HepG2 (cell line): Measurements from ENCODE around the gene ODC1. TPM values are rescaled to one million over a fixed set of nuclear protein-coding genes. Genes with fewer than 3 reads are reported as not detected.

Source experiments
- ELK4 ChIP-seq: sonication (generic); formaldehyde crosslinking; IDR thresholded peaks from 2 replicates; pipeline ENCODE4 v1.9.0; 2021; ENCODE audit warnings: missing genetic modification reagents, borderline replicate concordance
- FOXC1 ChIP-seq: sonication (generic); formaldehyde crosslinking; IDR thresholded peaks from 2 replicates; pipeline ENCODE4 v1.8.0; 2022; ENCODE audit warnings: mild to moderate bottlenecking, missing genetic modification reagents, borderline replicate concordance
- HOXA9 ChIP-seq: sonication (generic); formaldehyde crosslinking; IDR thresholded peaks from 2 replicates; pipeline ENCODE4 v1.8.1; 2022; ENCODE audit warnings: missing genetic modification reagents, mild to moderate bottlenecking, moderate library complexity, borderline replicate concordance
- MAFF ChIP-seq: IDR thresholded peaks from 2 replicates; pipeline ENCODE4 v1.6.1; 2011; ENCODE audit warnings: low read depth, low read length, improper control_type of control experiment
- MAZ ChIP-seq, 2 experiments: sonication (generic) in 1 of 2; formaldehyde crosslinking in 1 of 2; IDR thresholded peaks; 2 replicates each; pipeline versions ENCODE4 v1.5.0 to v1.6.1; 2012 to 2020; ENCODE audit warnings: low read depth in 2 of 2, mild to moderate bottlenecking in 2 of 2, borderline replicate concordance in 1 of 2, improper control_type of control experiment in 1 of 2, low read length in 1 of 2, missing genetic modification reagents in 1 of 2, moderate library complexity in 1 of 2
- MEIS1 ChIP-seq: sonication (generic); formaldehyde crosslinking; IDR thresholded peaks from 2 replicates; pipeline ENCODE4 v1.9.0; 2021; ENCODE audit warnings: mild to moderate bottlenecking, missing genetic modification reagents, moderate library complexity, borderline replicate concordance
- MTF2 ChIP-seq: sonication (generic); formaldehyde crosslinking; IDR thresholded peaks from 2 replicates; pipeline ENCODE4 v1.5.0; 2020; ENCODE audit warnings: missing genetic modification reagents, borderline replicate concordance
- POLR2AphosphoS5 ChIP-seq: IDR thresholded peaks from 2 replicates; pipeline ENCODE4 v1.6.1; 2012; ENCODE audit warnings: low read depth, low read length
- RFX1 ChIP-seq: fragments of 450-650 bp; IDR thresholded peaks from 2 replicates; pipeline ENCODE4 v1.6.1; 2017
- RORA ChIP-seq: sonication (generic); formaldehyde crosslinking; IDR thresholded peaks from 2 replicates; pipeline ENCODE4 v1.5.0; 2020; ENCODE audit warnings: mild to moderate bottlenecking, missing genetic modification reagents, moderate library complexity
- SP4 ChIP-seq: sonication (generic); formaldehyde crosslinking; IDR thresholded peaks from 2 replicates; pipeline ENCODE4 v1.8.1; 2023; ENCODE audit warnings: mild to moderate bottlenecking, missing genetic modification reagents
- TBX2 ChIP-seq: sonication (generic); formaldehyde crosslinking; IDR thresholded peaks from 2 replicates; pipeline ENCODE4 v1.5.0; 2020; ENCODE audit warnings: missing genetic modification reagents, mild to moderate bottlenecking, borderline replicate concordance
- THAP7 ChIP-seq: sonication (generic); formaldehyde crosslinking; IDR thresholded peaks from 2 replicates; pipeline ENCODE4 v1.8.1; 2023; ENCODE audit warnings: mild to moderate bottlenecking, missing genetic modification reagents
- THRA ChIP-seq: sonication (generic); formaldehyde crosslinking; IDR thresholded peaks from 2 replicates; pipeline ENCODE4 v1.4.0; 2020; ENCODE audit warnings: missing genetic modification reagents, borderline replicate concordance
- TP53 ChIP-seq: sonication (generic); formaldehyde crosslinking; conservative IDR thresholded peaks from 2 replicates; pipeline ENCODE4 v1.4.0; 2020; ENCODE audit warnings: missing genetic modification reagents
- ZBTB1 ChIP-seq: sonication (generic); formaldehyde crosslinking; IDR thresholded peaks from 2 replicates; pipeline ENCODE4 v1.4.0; 2020; ENCODE audit warnings: missing genetic modification reagents, borderline replicate concordance
- ZBTB39 ChIP-seq: sonication (generic); formaldehyde crosslinking; IDR thresholded peaks from 2 replicates; pipeline ENCODE4 v1.5.0; 2020; ENCODE audit warnings: missing genetic modification reagents
- ZMAT3 ChIP-seq: sonication (generic); formaldehyde crosslinking; conservative IDR thresholded peaks from 2 replicates; pipeline ENCODE4 v1.7.0; 2021; ENCODE audit warnings: missing genetic modification reagents
- ZNF101 ChIP-seq: sonication (generic); formaldehyde crosslinking; IDR thresholded peaks from 2 replicates; pipeline ENCODE4 v1.4.0; 2020; ENCODE audit warnings: mild to moderate bottlenecking, low read depth, missing genetic modification reagents, borderline replicate concordance
- ZNF121 ChIP-seq: sonication (generic); formaldehyde crosslinking; IDR thresholded peaks from 2 replicates; pipeline ENCODE4 v1.5.0; 2020; ENCODE audit warnings: mild to moderate bottlenecking, missing genetic modification reagents
- ZNF337 ChIP-seq: sonication (generic); formaldehyde crosslinking; IDR thresholded peaks from 2 replicates; pipeline ENCODE4 v1.5.1; 2020; ENCODE audit warnings: missing genetic modification reagents, low read depth, mild to moderate bottlenecking, borderline replicate concordance
- ZNF367 ChIP-seq: sonication (generic); formaldehyde crosslinking; IDR thresholded peaks from 2 replicates; pipeline ENCODE4 v1.4.0; 2020; ENCODE audit warnings: missing genetic modification reagents, borderline replicate concordance
- ZNF816 ChIP-seq: sonication (generic); formaldehyde crosslinking; IDR thresholded peaks from 2 replicates; pipeline ENCODE4 v1.8.0; 2022; ENCODE audit warnings: missing genetic modification reagents, mild to moderate bottlenecking, borderline replicate concordance
- polyA plus RNA-seq, 8 experiments: library from polyadenylated mRNA; depleted of rRNA in 3 of 8; stranded (reverse) in 7 of 8; unstranded in 1 of 8; fragments of >200 nt; fragmentation: Illumina TruSeq in 4 of 8; extraction: Trizol in 4 of 8; gene quantifications; 2 replicates each; pipeline versions ENCODE4 v1.2.1 to v1.2.3, GENCODE V29; 2011 to 2016; ENCODE audit warnings: low read depth in 4 of 8, missing spikeins in 1 of 8, mixed read lengths in 1 of 8; ENCODE audit not compliant: insufficient read depth in 1 of 8
- total RNA-seq, 5 experiments: library from RNA; depleted of rRNA; stranded (reverse); fragments of >200 nt; fragmentation: Illumina TruSeq; extraction: Trizol; gene quantifications; 2 replicates each; pipeline ENCODE4 v1.2.3, GENCODE V29; 2016; ENCODE audit warnings: low read depth in 1 of 5

Gene ODC1
- total and polyA plus RNA-seq, 2 of the 13 experiments (the other 11 are each of a cell fraction or from before 2014, with no cell fraction given) = 142 to 371 TPM

GRCh38 chr2:10449838-10450691 is 1.9 kb upstream of the ODC1 start (continued):
- peak; percentile 77 for TF ChIP-seq THRA (CRISPR knock-in tag)
- no peak for TF ChIP-seq RFX1
- TF ChIP-seq ZMAT3 (CRISPR knock-in tag) = peak; percentile 11; the same call in 1 of the 2 replicates
- TF ChIP-seq ZBTB39 (CRISPR knock-in tag) = 0 out of 2 replicates have a peak, but pooled peaks have one; percentile 18
- 0 out of 2 replicates have a peak, but pooled peaks have one; percentile 37 for TF ChIP-seq ZBTB1 (CRISPR knock-in tag)
- TF ChIP-seq POLR2AphosphoS5 = peak; percentile 93
- no peak for TF ChIP-seq ZNF367 (CRISPR knock-in tag)
- TF ChIP-seq RORA (CRISPR knock-in tag) = no peak
- TF ChIP-seq ZNF101 (CRISPR knock-in tag) = no peak
- peak; percentile 83 for TF ChIP-seq TBX2 (CRISPR knock-in tag)
- no peak; the same call in 1 of the 2 replicates for TF ChIP-seq ZNF816 (CRISPR knock-in tag)
- peak; percentile 71 for TF ChIP-seq FOXC1 (CRISPR knock-in tag)
- peak; percentile 63; the same call in 1 of the 2 replicates for TF ChIP-seq MAZ (IDR thresholded peaks at IDR 0.05; ENCODE audit: borderline replicate concordance, low read depth, low read length)
- TF ChIP-seq MAZ (CRISPR knock-in tag; IDR thresholded peaks at IDR 0.05; ENCODE audit: low read depth) = peak; percentile 72; the same call in 1 of the 2 replicates
- TF ChIP-seq ELK4 (CRISPR knock-in tag) = no peak
- peak; percentile 70; the same call in 1 of the 2 replicates for TF ChIP-seq MEIS1 (CRISPR knock-in tag)
- TF ChIP-seq MTF2 (CRISPR knock-in tag) = no peak
- no peak for TF ChIP-seq THAP7 (CRISPR knock-in tag)
- no peak for TF ChIP-seq TP53 (CRISPR knock-in tag)
- peak; percentile 78 for TF ChIP-seq SP4 (CRISPR knock-in tag)
- 0 out of 2 replicates have a peak, but pooled peaks have one; percentile 7 for TF ChIP-seq MAFF
- no peak for TF ChIP-seq ZNF121 (CRISPR knock-in tag)
- TF ChIP-seq ZNF337 (CRISPR knock-in tag) = peak; percentile 96; the same call in 1 of the 2 replicates
- TF ChIP-seq HOXA9 = no peak
